Activated CD8-positive, alpha-beta memory T cell treated with anti-CD3 and anti-CD28 coated beads, Interleukin-2, amount 50 U/mL, for 24 hours (primary cell): Measurements from ENCODE around the gene PHF24.
A peak's percentile ranks its signal among the peaks of the same experiment; 100 is the strongest.

Source experiments
- DNase-seq: peaks from one replicate; pipeline ENCODE4 v3.0.0-alpha.2; 2020; ENCODE audit errors: extremely low read depth

PHF24 gene

GRCh38 chr9:34983209-34983608, 25.1 kb downstream of the PHF24 start:
- no peak for DNase-seq

GRCh38 chr9:34984049-34984448, 26.0 kb downstream of the PHF24 start:
- no peak for DNase-seq

GRCh38 chr9:34985311-34985899, 27.3 kb downstream of the PHF24 start:
- no peak for DNase-seq

GRCh38 chr9:34986540-34987047, 28.5 kb downstream of the PHF24 start:
- no peak for DNase-seq

- no peak for DNase-seq
Observed at GRCh38 chr9:34987160-34987901, 29.2 kb downstream of the PHF24 start.

GRCh38 chr9:34988218-34989002, 30.3 kb downstream of the PHF24 start:
- DNase-seq, result no peak

GRCh38 chr9:34989003-34989945, 31.2 kb downstream of the PHF24 start, which contains the start of gene DNAJB5:
Gene DNAJB5 (plus strand): TSS chr9:34989745. CDS start chr9:34990631, 886 bp downstream.
- DNase-seq, result peak; percentile 93

GRCh38 chr9:34989946-34990635, 32.0 kb downstream of the PHF24 start:
- DNase-seq, result no peak

GRCh38 chr9:34990908-34991606, 33.0 kb downstream of the PHF24 start:
- DNase-seq, result no peak

GRCh38 chr9:34991607-34992375, 33.7 kb downstream of the PHF24 start:
- DNase-seq, result no peak

- no peak for DNase-seq
Observed at GRCh38 chr9:34992376-34992951, 34.4 kb downstream of the PHF24 start.

GRCh38 chr9:34993502-34994259, 35.6 kb downstream of the PHF24 start:
- DNase-seq, result no peak

- DNase-seq, result no peak
Observed at GRCh38 chr9:34994260-34994899, 36.3 kb downstream of the PHF24 start.

GRCh38 chr9:34994900-34995669, 37.0 kb downstream of the PHF24 start:
- no peak for DNase-seq

GRCh38 chr9:34995670-34996060, 37.6 kb downstream of the PHF24 start:
- no peak for DNase-seq

- no peak for DNase-seq
Observed at GRCh38 chr9:34996181-34996904, 38.3 kb downstream of the PHF24 start.
